Measurements from ENCODE around the gene PARVG. TPM values are rescaled to one million over a fixed set of nuclear protein-coding genes. Genes with fewer than 3 reads are reported as not detected.

Gene PARVG
- polyA plus RNA-seq, 1 experiment, result 0.01 TPM

DNA sequence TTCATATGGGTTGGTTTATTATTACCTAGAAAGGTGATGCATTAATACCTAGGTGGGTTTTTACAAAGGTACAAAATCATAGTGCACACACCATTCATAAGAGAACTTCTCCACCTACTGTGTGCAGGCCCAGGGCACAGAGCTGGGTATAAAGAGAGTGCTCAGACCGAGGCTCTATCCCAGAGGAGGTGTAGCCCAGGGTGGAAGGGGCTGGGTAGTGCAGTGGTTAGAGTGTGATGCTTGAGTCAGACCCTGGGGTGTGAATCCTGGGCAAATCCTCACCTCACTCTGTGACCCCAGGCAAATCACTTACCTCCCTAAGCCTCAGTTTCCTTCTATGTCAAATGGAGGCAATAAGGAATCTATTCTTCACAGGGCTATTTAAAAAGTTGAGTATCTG, 32.2 kb downstream of the PARVG start:
- Histone ChIP-seq H3K27me3 (ENCODE audit: control insufficient read depth, insufficient read depth, low read length) (peaks cover 6% of the 10 kb centered on the region), H3K9me3 (ENCODE audit: control insufficient read depth, insufficient read depth, low read length) (peaks cover 3% of the 10 kb centered on the region), H3K27ac (ENCODE audit: low read depth, low read length) (no peak overlapping the region), H3K4me3 (ENCODE audit: low read depth, low read length) (no peak overlapping the region)
- DNase-seq (ENCODE audit: low read depth, low spot score), result no peak
- ChIA-PET POLR2A (no interaction called here), CTCF (no interaction called here)
- TF ChIP-seq, protein P1, sequence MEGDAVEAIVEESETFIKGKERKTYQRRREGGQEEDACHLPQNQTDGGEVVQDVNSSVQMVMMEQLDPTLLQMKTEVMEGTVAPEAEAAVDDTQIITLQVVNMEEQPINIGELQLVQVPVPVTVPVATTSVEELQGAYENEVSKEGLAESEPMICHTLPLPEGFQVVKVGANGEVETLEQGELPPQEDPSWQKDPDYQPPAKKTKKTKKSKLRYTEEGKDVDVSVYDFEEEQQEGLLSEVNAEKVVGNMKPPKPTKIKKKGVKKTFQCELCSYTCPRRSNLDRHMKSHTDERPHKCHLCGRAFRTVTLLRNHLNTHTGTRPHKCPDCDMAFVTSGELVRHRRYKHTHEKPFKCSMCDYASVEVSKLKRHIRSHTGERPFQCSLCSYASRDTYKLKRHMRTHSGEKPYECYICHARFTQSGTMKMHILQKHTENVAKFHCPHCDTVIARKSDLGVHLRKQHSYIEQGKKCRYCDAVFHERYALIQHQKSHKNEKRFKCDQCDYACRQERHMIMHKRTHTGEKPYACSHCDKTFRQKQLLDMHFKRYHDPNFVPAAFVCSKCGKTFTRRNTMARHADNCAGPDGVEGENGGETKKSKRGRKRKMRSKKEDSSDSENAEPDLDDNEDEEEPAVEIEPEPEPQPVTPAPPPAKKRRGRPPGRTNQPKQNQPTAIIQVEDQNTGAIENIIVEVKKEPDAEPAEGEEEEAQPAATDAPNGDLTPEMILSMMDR (IDR thresholded peaks at IDR 0.05; ENCODE audit: low read depth, low read length), result no peak

DNA sequence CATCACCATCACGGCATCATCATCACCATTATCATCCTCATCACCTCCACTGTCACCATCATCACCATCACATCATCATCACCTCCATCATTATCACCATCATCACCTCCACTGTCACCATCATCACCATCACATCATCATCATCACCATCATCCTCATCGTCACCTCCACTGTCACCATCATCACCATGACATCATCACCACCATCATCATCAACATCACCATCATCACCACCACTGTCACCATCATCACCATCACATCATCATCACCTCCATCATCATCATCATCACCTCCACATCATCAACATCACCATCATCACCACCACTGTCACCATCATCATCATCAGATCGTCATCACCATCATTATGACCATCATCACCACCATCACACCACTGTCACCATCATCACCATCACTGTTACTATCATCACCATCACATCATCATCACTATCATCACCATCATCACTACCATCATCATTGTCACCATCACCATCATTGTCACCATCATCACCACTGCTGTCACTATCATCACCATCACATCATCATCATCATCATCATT, 32.8 kb downstream of the PARVG start:
- TF ChIP-seq, protein P1 (IDR thresholded peaks at IDR 0.05; ENCODE audit: low read depth, low read length), result no peak
- ChIA-PET POLR2A (no interaction called here), CTCF (no interaction called here)
- Histone ChIP-seq H3K9me3 (ENCODE audit: control insufficient read depth, insufficient read depth, low read length) (peaks cover 3% of the 10 kb centered on the region), H3K27me3 (ENCODE audit: control insufficient read depth, insufficient read depth, low read length) (peaks cover 5% of the 10 kb centered on the region), H3K27ac (ENCODE audit: low read depth, low read length) (no peak overlapping the region), H3K4me3 (ENCODE audit: low read depth, low read length) (no peak overlapping the region)
- no peak for DNase-seq (ENCODE audit: low read depth, low spot score)

DNA sequence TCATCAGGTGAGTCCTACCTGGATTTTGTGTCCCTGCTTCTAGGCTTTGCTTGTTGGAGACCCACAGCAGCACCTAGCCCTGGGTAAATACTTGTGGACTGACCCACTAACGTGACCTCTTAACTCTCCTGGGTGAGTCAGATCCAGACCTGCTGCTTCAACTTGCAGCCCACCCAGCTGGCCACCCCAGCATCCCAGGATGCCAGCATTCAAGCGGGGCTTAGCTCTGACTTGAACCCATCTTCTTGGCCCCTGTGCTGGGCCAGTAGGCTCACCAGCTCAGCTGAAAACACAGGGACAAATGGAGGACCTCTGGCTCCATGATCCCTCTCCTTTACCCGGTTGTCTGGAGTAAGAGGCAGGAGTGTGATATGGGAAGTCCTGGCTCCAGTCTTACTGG, 33.5 kb downstream of the PARVG start:
- DNase-seq (ENCODE audit: low read depth, low spot score), result no peak
- POLR2A ChIA-PET, result no interaction called here
- TF ChIP-seq, protein P1 (IDR thresholded peaks at IDR 0.05; ENCODE audit: low read depth, low read length), result no peak
- CTCF ChIA-PET, result no interaction called here
- H3K27ac ChIP-seq (ENCODE audit: low read depth, low read length), result no peak overlapping the region
- peaks cover 3% of the 10 kb centered on the region for H3K9me3 ChIP-seq (ENCODE audit: control insufficient read depth, insufficient read depth, low read length)
- H3K27me3 ChIP-seq (ENCODE audit: control insufficient read depth, insufficient read depth, low read length), result peaks cover 5% of the 10 kb centered on the region
- no peak overlapping the region for H3K4me3 ChIP-seq (ENCODE audit: low read depth, low read length)

DNA sequence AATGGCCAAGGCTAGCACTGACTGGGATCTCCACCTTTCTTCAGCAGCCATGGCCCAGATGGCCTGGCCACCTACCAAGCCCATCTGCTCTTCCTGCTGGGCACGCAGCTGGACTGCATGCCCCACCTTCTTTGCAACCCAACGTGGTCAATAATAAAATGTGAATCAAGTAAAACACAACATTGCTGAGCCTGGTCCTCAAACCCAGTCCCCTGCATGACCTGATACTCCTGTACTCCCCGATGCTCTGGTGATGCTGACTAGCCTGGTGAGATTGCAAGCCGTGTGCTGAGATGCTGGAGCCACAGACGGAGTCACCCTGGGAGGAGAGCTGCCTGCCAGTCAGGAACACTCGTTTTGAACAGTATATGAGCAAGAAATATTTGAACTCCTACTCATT, 34.0 kb downstream of the PARVG start:
- H3K9me3 ChIP-seq (ENCODE audit: control insufficient read depth, insufficient read depth, low read length), result peaks cover 3% of the 10 kb centered on the region
- H3K27ac ChIP-seq (ENCODE audit: low read depth, low read length), result peak overlapping the region; percentile 11
- no peak overlapping the region for H3K4me3 ChIP-seq (ENCODE audit: low read depth, low read length)
- peaks cover 10% of the 10 kb centered on the region for H3K27me3 ChIP-seq (ENCODE audit: control insufficient read depth, insufficient read depth, low read length)
- TF ChIP-seq, protein P1 (IDR thresholded peaks at IDR 0.05; ENCODE audit: low read depth, low read length), result no peak
- ChIA-PET CTCF (no interaction called here), POLR2A (no interaction called here)
- DNase-seq (ENCODE audit: low read depth, low spot score), result no peak

DNA sequence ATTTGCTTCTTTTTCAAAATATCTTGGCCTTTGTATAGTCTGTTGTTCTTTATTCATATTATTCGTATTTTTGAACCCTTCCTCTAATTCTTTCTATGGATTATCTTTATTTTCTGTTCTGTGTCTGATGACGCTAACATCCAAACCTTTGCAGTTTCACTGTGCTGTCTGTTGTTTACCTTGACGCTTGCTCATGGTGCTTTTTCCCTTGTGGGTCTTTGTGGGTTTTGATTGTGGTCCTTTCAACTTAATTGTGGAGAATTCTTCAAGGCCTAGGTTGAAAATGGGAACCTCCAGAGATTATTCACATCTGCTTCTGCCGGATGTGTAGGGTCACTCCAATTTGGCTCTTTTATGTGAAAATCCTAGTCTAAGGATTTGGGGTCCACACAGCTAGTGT, 34.6 kb downstream of the PARVG start:
- ChIA-PET POLR2A (no interaction called here), CTCF (no interaction called here)
- Histone ChIP-seq H3K27me3 (ENCODE audit: control insufficient read depth, insufficient read depth, low read length) (peaks cover 8% of the 10 kb centered on the region), H3K27ac (ENCODE audit: low read depth, low read length) (no peak overlapping the region), H3K9me3 (ENCODE audit: control insufficient read depth, insufficient read depth, low read length) (peaks cover 3% of the 10 kb centered on the region), H3K4me3 (ENCODE audit: low read depth, low read length) (no peak overlapping the region)
- DNase-seq (ENCODE audit: low read depth, low spot score), result no peak
- TF ChIP-seq, protein P1 (IDR thresholded peaks at IDR 0.05; ENCODE audit: low read depth, low read length), result no peak
